Stimulated activated CD8-positive, alpha-beta memory T cell treated with anti-CD3 and anti-CD28 coated beads, Interleukin-12 subunit alpha, Interleukin-12 subunit beta, amount 100 ng/mL, for 1 hour (primary cell): ENCODE results near the gene ACSS1.

ENCODE experiments used
- DNase-seq: peaks from one replicate; pipeline ENCODE4 v3.0.0-alpha.2; 2020; ENCODE audit warnings: low read depth

Gene ACSS1

GRCh38 chr20:25078662-25079061, 20.7 kb upstream of the ACSS1 start:
- no peak for DNase-seq

DNA sequence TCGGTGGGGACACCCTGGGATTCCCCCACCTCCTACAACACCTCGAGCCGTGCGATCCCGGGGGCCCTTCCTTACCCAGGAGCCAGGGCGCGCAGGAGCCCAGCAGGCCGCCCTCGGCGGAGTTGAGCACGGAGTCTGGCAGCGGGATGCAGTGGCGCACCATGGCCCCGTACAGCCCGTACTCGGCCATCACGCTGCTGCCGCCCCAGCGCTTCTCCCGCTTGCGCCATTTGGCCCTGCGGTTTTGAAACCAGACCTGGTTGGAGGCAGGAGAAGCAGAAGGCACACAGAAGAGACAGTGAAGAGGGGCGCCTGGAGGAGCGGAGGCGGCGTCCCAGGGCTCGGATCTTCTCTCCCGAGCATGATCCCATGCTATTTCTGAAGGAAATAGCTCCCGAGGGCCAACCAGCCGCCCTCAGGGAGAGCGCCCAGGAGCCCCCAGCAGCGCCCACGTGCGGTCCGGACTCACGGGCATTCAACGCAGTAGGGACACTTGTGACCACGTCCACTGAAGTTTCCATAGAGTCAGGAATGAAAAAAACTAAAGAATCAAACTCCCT, 19.8 kb upstream of the ACSS1 start:
- no peak for DNase-seq

GRCh38 chr20:25076731-25077609, 19.0 kb upstream of the ACSS1 start:
- no peak for DNase-seq

DNA sequence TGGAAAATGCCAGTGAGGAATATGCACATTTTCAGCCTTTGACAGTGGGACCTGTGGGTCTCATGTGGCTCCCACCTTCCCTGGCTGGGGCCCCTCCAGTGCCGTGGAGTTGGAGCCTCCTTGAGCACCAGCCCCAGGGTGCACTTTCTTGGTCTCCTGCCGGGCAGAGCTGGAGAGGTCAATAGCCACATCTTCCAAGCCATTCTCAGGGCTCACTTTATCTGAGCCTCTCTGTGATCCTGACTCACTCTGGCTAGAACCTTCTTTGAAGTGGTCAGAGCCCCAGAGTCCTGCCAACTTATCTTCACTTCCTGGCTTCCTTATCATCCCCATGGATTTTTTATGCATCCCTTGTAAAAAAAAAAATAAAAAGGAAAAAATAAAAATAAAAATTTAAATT, 18.3 kb upstream of the ACSS1 start:
- no peak for DNase-seq

- no peak for DNase-seq
These were observed 15.6 kb upstream of the ACSS1 start for GRCh38 chr20:25073544-25073943.

- no peak for DNase-seq
These were observed 14.4 kb upstream of the ACSS1 start for GRCh38 chr20:25072226-25072811.

DNA sequence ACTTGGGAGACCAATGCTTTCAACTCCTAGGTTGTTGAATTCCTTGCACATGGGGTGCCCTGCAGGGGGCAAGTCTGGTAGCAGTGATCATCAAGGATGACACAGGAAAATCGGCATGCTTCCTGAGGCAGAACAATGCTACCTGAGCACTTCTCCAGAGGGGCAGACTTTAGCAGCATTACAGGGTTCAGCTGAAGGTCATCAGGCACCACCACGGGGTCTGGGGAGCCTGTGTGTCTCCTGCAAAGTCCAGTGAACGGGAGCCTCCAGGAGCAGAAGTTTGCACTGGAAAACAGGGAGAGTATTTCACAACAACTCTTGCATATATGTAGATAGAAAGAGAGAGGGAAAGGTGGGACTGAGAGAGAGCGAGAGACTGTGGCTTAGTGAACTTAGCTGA, 13.8 kb upstream of the ACSS1 start:
- no peak for DNase-seq

- DNase-seq = no peak
These were observed 13.0 kb upstream of the ACSS1 start for GRCh38 chr20:25070821-25071473.

DNA sequence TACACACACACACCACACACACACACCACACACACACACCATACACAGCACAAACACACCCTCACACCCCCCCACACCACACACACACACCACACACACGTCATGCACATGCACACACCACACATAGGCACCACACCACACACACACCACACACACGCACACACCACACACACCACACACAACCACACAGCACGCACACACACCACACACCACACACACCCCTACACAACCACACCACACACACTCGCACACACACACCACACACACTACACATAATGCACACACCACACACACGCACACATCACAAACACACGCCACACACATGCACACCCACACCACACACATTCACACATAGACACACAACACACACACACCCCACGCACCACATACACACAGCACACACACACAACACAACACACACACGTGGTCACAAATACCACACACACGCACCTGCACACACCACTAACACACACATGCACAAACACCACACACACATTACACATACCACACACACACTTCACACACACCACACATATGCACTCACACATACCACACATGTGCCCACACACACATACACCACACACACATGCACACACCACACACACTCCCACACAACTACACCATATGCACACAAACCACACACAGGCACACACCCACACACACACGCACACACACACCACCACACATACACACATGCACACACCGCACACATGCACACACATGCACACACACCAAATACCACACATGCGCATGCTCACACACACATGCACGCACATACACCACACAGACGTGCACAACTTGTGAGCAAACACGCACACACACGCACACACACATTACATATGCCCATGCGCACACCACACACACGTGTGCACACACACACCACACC, 9.4 kb upstream of the ACSS1 start:
- no peak for DNase-seq

GRCh38 chr20:25066386-25066785, 8.4 kb upstream of the ACSS1 start:
- DNase-seq = no peak

DNA sequence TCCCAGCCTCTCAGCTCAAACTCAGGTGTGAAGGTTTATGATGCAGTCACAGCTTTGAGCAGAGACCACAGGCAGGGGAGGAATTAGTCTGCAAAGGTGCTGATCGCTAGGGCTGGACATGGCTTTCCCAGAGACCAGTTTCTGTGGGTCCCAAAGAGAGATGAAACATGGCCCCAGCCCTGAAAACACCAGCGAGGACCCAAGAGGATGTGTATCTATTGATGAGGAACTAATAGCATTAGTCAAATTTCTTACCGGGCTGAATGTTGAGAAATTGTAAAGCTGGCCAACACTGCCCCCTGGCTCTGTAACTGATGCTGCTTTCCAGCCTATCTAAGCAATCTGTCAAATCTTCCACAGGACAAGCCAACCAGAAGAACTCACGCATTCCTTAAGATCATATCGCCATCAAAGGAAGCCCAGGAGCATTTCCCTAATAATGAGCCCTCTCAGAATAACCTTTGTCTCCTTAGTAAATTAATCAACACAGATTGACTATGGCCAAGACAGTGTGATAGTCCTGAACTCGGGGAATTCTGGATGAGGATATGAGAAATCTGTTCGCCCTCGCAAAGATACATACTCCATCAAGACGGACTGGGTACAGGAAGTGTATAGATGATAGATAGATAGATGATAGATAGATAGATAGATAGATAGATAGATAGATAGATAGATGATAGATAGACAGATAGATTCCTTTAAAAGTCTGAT, 7.8 kb upstream of the ACSS1 start:
- peak; percentile 59 for DNase-seq

GRCh38 chr20:25065072-25065624, 7.2 kb upstream of the ACSS1 start:
- no peak for DNase-seq

DNA sequence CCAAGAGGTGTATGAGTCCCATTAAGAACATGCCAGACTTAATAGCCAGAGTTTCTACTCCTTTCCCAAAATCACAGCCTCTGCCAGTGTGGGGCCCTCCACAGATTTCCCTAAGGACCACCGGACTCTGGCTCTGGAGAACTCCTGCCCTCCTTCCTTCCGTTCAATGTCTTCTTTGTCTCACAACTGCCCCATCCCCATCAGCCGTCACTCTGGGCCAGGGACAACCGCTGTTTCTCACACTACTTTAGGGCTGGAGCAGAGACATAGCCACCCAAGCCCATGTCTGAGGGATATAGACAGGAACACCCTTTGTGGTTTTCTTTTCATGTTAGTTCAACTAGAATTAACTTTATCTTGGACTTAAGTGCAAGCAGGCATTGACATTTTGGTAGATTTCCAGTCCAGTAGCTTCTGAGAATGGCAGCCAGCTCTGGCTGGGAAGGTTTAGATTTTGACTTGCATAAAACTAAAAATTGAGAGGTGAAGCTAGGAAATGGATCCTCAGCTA, 6.7 kb upstream of the ACSS1 start:
- no peak for DNase-seq

- DNase-seq = no peak
These were observed 6.0 kb upstream of the ACSS1 start for GRCh38 chr20:25063981-25064380.

- no peak for DNase-seq
These were observed 5.6 kb upstream of the ACSS1 start for GRCh38 chr20:25063546-25063945.

DNA sequence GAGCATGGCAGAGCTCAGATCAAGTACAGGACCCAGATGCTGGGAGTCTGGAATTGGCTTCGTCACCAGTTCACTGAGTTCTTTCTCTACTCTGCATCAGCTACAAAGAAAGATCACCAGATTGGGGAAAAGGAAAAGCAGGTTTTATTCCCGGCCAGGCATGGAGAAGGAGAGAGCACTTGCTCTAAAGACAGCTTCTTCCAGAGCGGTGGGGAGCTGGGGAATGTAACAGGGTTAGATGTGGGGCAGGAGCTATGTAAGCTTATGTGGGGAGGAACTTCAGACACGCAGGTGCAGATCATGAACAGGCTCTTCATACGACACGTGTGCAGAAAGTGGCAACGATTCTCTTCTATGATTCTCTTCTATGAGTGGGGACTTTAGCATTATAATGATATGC, 4.9 kb upstream of the ACSS1 start:
- no peak for DNase-seq

DNA sequence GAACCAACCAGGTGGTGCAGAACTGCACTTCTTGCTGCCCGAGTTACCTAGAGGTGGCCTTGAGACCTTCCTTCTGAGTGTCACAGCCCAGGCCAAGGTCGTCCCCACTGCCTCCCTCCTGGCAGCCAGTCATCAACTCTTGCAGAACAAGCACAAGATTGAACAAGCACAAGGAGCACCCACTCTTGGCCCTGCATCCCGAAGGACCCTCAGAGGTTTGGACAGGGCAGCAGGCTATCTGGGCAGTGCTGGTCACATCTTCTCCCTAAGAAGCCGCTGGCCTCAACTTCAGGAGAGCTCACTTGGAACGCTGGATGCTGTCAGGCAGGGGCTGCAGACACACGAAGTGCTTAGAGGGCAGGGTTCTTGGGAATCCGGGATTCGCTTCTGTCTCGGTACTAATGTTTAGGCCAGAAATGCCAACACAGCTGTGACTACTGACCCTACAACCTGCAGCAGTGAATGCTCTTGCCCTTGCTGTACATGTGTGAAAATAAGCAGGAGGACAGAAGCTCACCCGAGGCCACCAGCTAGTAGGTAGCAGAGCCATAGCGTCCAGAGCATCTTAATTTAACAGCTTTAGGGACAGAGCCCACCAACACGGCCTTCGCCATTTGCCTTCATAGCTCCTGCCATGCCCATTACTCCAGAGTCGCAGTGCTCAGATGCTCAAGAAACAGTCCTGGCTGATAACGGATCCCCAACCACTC, 4.0 kb upstream of the ACSS1 start:
- DNase-seq = no peak

DNA sequence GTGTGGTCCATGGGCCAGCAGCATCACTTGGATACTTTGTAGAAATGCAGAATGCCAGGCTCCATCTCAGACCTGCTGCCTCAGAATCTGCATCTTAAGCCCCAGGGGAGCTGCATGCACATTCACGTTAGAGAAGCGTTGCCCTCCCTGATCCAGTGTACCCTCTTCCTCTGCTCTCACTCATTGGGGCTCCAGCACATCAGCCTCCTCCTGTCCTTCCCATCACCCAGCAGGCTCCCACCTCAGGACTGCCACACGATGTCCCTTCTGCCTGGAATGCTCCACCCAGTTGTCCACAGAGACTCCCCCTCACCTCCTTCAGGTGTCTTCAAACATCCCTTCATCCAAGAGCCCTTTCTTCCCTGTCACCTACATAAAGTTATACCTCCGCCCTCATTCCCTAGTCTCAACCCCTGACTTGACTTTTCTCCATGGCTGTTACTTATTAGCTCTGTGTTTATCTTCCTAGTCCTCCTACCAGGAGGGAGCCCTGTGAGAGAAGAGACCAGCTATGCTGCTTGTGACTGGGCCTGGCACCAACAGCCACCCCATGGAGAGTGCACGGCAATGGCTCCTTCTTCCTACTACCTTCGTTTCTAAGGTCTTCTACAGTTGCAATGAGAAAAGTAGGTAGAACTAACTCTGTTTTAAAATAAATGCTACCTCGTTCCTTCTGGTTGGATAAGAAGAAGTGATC, 3.3 kb upstream of the ACSS1 start:
- no peak for DNase-seq

DNA sequence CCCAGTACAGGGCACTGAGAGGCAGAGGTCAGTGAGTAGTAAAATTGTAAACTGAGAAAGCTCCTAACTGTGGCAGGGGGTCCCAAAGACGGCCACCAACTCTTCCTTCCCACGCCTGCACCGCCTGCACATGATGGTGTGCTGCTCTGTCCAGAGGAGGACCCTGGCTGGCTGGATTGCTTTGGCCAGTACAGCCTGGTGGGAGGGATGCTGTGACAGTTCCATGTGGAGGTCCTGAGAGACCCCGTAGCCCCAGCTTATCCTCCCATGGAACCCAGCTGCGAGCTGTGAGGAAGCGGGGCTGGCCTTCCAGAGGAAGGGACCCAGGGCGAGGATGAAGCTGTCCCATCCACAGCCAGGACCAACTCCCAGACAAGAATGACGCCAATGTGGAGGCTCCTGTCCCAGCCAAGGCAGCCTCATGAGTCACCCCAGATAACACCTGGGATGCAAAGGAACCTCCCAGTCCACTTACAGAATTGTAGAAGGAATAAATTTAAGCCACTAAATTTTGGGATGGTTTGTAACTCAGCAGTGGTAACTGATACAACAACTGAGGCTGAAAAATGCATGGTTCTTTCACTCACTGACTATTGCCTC, 2.0 kb upstream of the ACSS1 start:
- DNase-seq = no peak
